Measurements from ENCODE around the gene MMP24OS.
A peak's percentile ranks its signal among the peaks of the same experiment; 100 is the strongest.
"Not testable (repeated sequence)": the region's sequence is repeated elsewhere in the genome, so short reads cannot be mapped to it uniquely, and the experiment has no call there.

MMP24OS gene

GRCh38 chr20:35269055-35269781 is 8.7 kb downstream of the MMP24OS start:
- peak; percentile 81 for DNase-seq (ENCODE audit: extremely low spot score)
- CTCF ChIA-PET, result interaction anchor here (0.9 to 1.3 kb wide), 2 partner anchors 9 to 124 kb away, joined by 4 to 6 read pairs; partner anchors contain the start of gene MMP24OS
- TF ChIP-seq CTBP1 (IDR thresholded peaks at IDR 0.05; ENCODE audit: borderline replicate concordance) (no peak), PKNOX1 (IDR thresholded peaks at IDR 0.05) (no peak), FOXM1 (IDR thresholded peaks at IDR 0.05; ENCODE audit: borderline replicate concordance) (no peak), LEF1 (IDR thresholded peaks at IDR 0.05; ENCODE audit: borderline replicate concordance) (no peak), L3MBTL2 (conservative IDR thresholded peaks at IDR 0.05) (no peak), SUZ12 (IDR thresholded peaks at IDR 0.05) (no peak), BHLHE40 (IDR thresholded peaks at IDR 0.05; ENCODE audit: borderline replicate concordance) (no peak), HDGF (IDR thresholded peaks at IDR 0.05; ENCODE audit: borderline replicate concordance) (no peak)
- POLR2A ChIA-PET, result no interaction called here

- POLR2A ChIA-PET, result no interaction called here
- DNase-seq (ENCODE audit: extremely low spot score), result no peak
- TF ChIP-seq ZNF384 (IDR thresholded peaks at IDR 0.05) (no peak), ARNT (IDR thresholded peaks at IDR 0.05) (no peak), FOXK2 (IDR thresholded peaks at IDR 0.05) (no peak), SP1 (IDR thresholded peaks at IDR 0.05) (no peak), L3MBTL2 (conservative IDR thresholded peaks at IDR 0.05) (no peak), HDGF (IDR thresholded peaks at IDR 0.05; ENCODE audit: borderline replicate concordance) (no peak), FOXA1 (IDR thresholded peaks at IDR 0.05) (no peak), FOXM1 (IDR thresholded peaks at IDR 0.05; ENCODE audit: borderline replicate concordance) (no peak), SUZ12 (IDR thresholded peaks at IDR 0.05) (no peak), CTBP1 (IDR thresholded peaks at IDR 0.05; ENCODE audit: borderline replicate concordance) (no peak), BHLHE40 (IDR thresholded peaks at IDR 0.05; ENCODE audit: borderline replicate concordance) (no peak), NFRKB (IDR thresholded peaks at IDR 0.05) (no peak), LEF1 (IDR thresholded peaks at IDR 0.05; ENCODE audit: borderline replicate concordance) (no peak)
- CTCF ChIA-PET, result interaction anchor here (0.6 kb wide), 1 partner anchor 257 kb away, joined by 4 read pairs; no protein-coding TSS in a partner anchor
Observed at GRCh38 chr20:35267092-35267491, 10.8 kb downstream of the MMP24OS start.

GRCh38 chr20:35264755-35265154 is 13.2 kb downstream of the MMP24OS start:
- no peak for DNase-seq (ENCODE audit: extremely low spot score)
- ChIA-PET POLR2A (no interaction called here), CTCF (interaction anchor here (1.2 to 1.4 kb wide), 2 partner anchors 118 to 120 kb away, joined by 4 to 5 read pairs; no protein-coding TSS in a partner anchor)
- TF ChIP-seq FOXA1 (IDR thresholded peaks at IDR 0.05), result no peak
- no peak for TF ChIP-seq CTBP1 (IDR thresholded peaks at IDR 0.05; ENCODE audit: borderline replicate concordance)
- TF ChIP-seq LEF1 (IDR thresholded peaks at IDR 0.05; ENCODE audit: borderline replicate concordance), result no peak
- TF ChIP-seq ARNT (IDR thresholded peaks at IDR 0.05), result no peak
- no peak for TF ChIP-seq BHLHE40 (IDR thresholded peaks at IDR 0.05; ENCODE audit: borderline replicate concordance)
- no peak for TF ChIP-seq SP1 (IDR thresholded peaks at IDR 0.05)
- TF ChIP-seq HDGF (IDR thresholded peaks at IDR 0.05; ENCODE audit: borderline replicate concordance), result no peak
- TF ChIP-seq PKNOX1 (IDR thresholded peaks at IDR 0.05), result no peak
- no peak for TF ChIP-seq L3MBTL2 (conservative IDR thresholded peaks at IDR 0.05)
- no peak for TF ChIP-seq FOXK2 (IDR thresholded peaks at IDR 0.05)
- no peak for TF ChIP-seq ZNF384 (IDR thresholded peaks at IDR 0.05)
- no peak for TF ChIP-seq ELF4 (IDR thresholded peaks at IDR 0.05)
- no peak for TF ChIP-seq TARDBP (IDR thresholded peaks at IDR 0.05)
- TF ChIP-seq FOXM1 (IDR thresholded peaks at IDR 0.05; ENCODE audit: borderline replicate concordance), result no peak
- TF ChIP-seq SUZ12 (IDR thresholded peaks at IDR 0.05), result no peak
- no peak for TF ChIP-seq NFRKB (IDR thresholded peaks at IDR 0.05)

GRCh38 chr20:35263532-35264341 is 14.2 kb downstream of the MMP24OS start:
- TF ChIP-seq FOXM1 (IDR thresholded peaks at IDR 0.05; ENCODE audit: borderline replicate concordance), result no peak
- no peak for TF ChIP-seq FOXA1 (IDR thresholded peaks at IDR 0.05)
- no peak for TF ChIP-seq TARDBP (IDR thresholded peaks at IDR 0.05)
- TF ChIP-seq SUZ12 (IDR thresholded peaks at IDR 0.05), result no peak
- TF ChIP-seq ARNT (IDR thresholded peaks at IDR 0.05), result no peak
- POLR2A ChIA-PET, result no interaction called here
- DNase-seq (ENCODE audit: extremely low spot score), result no peak
- CTCF ChIA-PET, result interaction anchor here (0.7 to 1.4 kb wide), 3 partner anchors 117 to 716 kb away, joined by 3 to 5 read pairs (median 4); no protein-coding TSS in a partner anchor

- DNase-seq (ENCODE audit: extremely low spot score); POLR2A ChIA-PET: not testable (repeated sequence)
- CTCF ChIA-PET, result interaction anchor here (0.7 to 0.8 kb wide), 2 partner anchors 118 to 716 kb away, joined by 3 to 4 read pairs; no protein-coding TSS in a partner anchor
Observed at GRCh38 chr20:35262731-35263531, 15.0 kb downstream of the MMP24OS start.

GRCh38 chr20:35262321-35262720 is 15.6 kb downstream of the MMP24OS start:
- POLR2A ChIA-PET; DNase-seq (ENCODE audit: extremely low spot score): not testable (repeated sequence)
- CTCF ChIA-PET, result interaction anchor here (0.9 to 1.1 kb wide), 2 partner anchors 8 to 117 kb away, joined by 3 to 5 read pairs; no protein-coding TSS in a partner anchor

Measured in HEK293T (cell line).